ENCODE results near the gene PLOD1. TPM values are rescaled to one million over a fixed set of nuclear protein-coding genes. Genes with fewer than 3 reads are reported as not detected.

Gene PLOD1
- total RNA-seq, 1 experiment from 2014 or later = 94.8 TPM

- H3K9me3 ChIP-seq (ENCODE audit: low read depth, low read length, poor library complexity, severe bottlenecking) = no peaks in the 10 kb centered on the region
- H3K4me3 ChIP-seq (ENCODE audit: low read depth, low read length, poor library complexity, severe bottlenecking) = no peak overlapping the region
- ChIA-PET POLR2A (ENCODE audit: low non-redundant PET) (no interaction called here), CTCF (interaction anchor here (0.6 kb wide), 1 partner anchor 204 kb away, joined by 7 read pairs; no protein-coding TSS in a partner anchor)
- no peaks in the 10 kb centered on the region for H3K27me3 ChIP-seq (replicated peaks; ENCODE audit: insufficient read depth, low read depth, low read length, poor library complexity)
- no peaks in the 10 kb centered on the region for H3K4me1 ChIP-seq (ENCODE audit: insufficient read depth, low read length, poor library complexity, severe bottlenecking)
- intact Hi-C loops (cut with micrococcal nuclease; ENCODE audit: unreplicated experiment) = no loop called here
- no TSS peak for BruUV-seq (replicated peaks)
- H3K36me3 ChIP-seq (ENCODE audit: insufficient read depth, low read length, poor library complexity, severe bottlenecking) = peaks cover 77% of the 10 kb centered on the region
- TF ChIP-seq CTCF (conservative IDR thresholded peaks at IDR 0.05; ENCODE audit: low read depth, low read length) (no peak), EZH2 (IDR thresholded peaks at IDR 0.05; ENCODE audit: borderline replicate concordance, low read depth, low read length, poor library complexity, severe bottlenecking) (no peak)
- no peak overlapping the region for H3K27ac ChIP-seq (ENCODE audit: low read depth, low read length, poor library complexity, severe bottlenecking)
- DNase-seq (ENCODE audit: low spot score) = no peak
Measured at GRCh38 chr1:12003762-12004161, 69.2 kb downstream of the PLOD1 start.

GRCh38 chr1:12005488-12006166, 71.1 kb downstream of the PLOD1 start:
- H3K4me3 ChIP-seq (ENCODE audit: low read depth, low read length, poor library complexity, severe bottlenecking) = no peak overlapping the region
- no peaks in the 10 kb centered on the region for H3K9me3 ChIP-seq (ENCODE audit: low read depth, low read length, poor library complexity, severe bottlenecking)
- POLR2A ChIA-PET (ENCODE audit: low non-redundant PET) = interaction anchor here (0.5 kb wide), 1 partner anchor 96 kb away, joined by 7 read pairs; no protein-coding TSS in a partner anchor
- intact Hi-C loops (cut with micrococcal nuclease; ENCODE audit: unreplicated experiment) = no loop called here
- H3K27me3 ChIP-seq (replicated peaks; ENCODE audit: insufficient read depth, low read depth, low read length, poor library complexity) = no peaks in the 10 kb centered on the region
- no TSS peak for BruUV-seq (replicated peaks)
- no peaks in the 10 kb centered on the region for H3K4me1 ChIP-seq (ENCODE audit: insufficient read depth, low read length, poor library complexity, severe bottlenecking)
- no peak for DNase-seq (ENCODE audit: low spot score)
- TF ChIP-seq EZH2 (IDR thresholded peaks at IDR 0.05; ENCODE audit: borderline replicate concordance, low read depth, low read length, poor library complexity, severe bottlenecking) (no peak), CTCF (conservative IDR thresholded peaks at IDR 0.05; ENCODE audit: low read depth, low read length) (no peak)
- H3K27ac ChIP-seq (ENCODE audit: low read depth, low read length, poor library complexity, severe bottlenecking) = no peak overlapping the region
- peaks cover 77% of the 10 kb centered on the region for H3K36me3 ChIP-seq (ENCODE audit: insufficient read depth, low read length, poor library complexity, severe bottlenecking)
- CTCF ChIA-PET = no interaction called here

- Histone ChIP-seq H3K27me3 (replicated peaks; ENCODE audit: insufficient read depth, low read depth, low read length, poor library complexity) (no peaks in the 10 kb centered on the region), H3K9me3 (ENCODE audit: low read depth, low read length, poor library complexity, severe bottlenecking) (no peaks in the 10 kb centered on the region), H3K36me3 (ENCODE audit: insufficient read depth, low read length, poor library complexity, severe bottlenecking) (peaks cover 79% of the 10 kb centered on the region), H3K4me3 (ENCODE audit: low read depth, low read length, poor library complexity, severe bottlenecking) (no peak overlapping the region), H3K27ac (ENCODE audit: low read depth, low read length, poor library complexity, severe bottlenecking) (no peak overlapping the region), H3K4me1 (ENCODE audit: insufficient read depth, low read length, poor library complexity, severe bottlenecking) (no peaks in the 10 kb centered on the region)
- no TSS peak for BruUV-seq (replicated peaks)
- CTCF ChIA-PET = no interaction called here
- DNase-seq (ENCODE audit: low spot score) = no peak
- intact Hi-C loops (cut with micrococcal nuclease; ENCODE audit: unreplicated experiment) = no loop called here
- TF ChIP-seq EZH2 (IDR thresholded peaks at IDR 0.05; ENCODE audit: borderline replicate concordance, low read depth, low read length, poor library complexity, severe bottlenecking) = no peak
- POLR2A ChIA-PET (ENCODE audit: low non-redundant PET) = no interaction called here
Measured at GRCh38 chr1:12006167-12006921, 71.8 kb downstream of the PLOD1 start.

Measured in A673 (cell line).